K562 (cell line): Measurements from ENCODE around the gene SEMA5A. TPM values are rescaled to one million over a fixed set of nuclear protein-coding genes. Genes with fewer than 3 reads are reported as not detected.
A peak's percentile ranks its signal among the peaks of the same experiment; 100 is the strongest.

Source experiments
- ATAC-seq: fragments of 200-7000 bp; cut with Tn5 transposase; 3 replicates; pipeline ENCODE4 v1.9.1; 2020; ENCODE audit warnings: moderate library complexity
- BruUV-seq: library from RNA; stranded (reverse); fragments of 400-500 nt; replicated peaks from 2 replicates; lab custom pipeline; 2021; lab: Mats Ljungman, UMichigan
- CTCF ChIA-PET: fragments of 300-600 bp; formaldehyde crosslinking; extraction: SDS; loops from one replicate; lab custom pipeline; 2021; ENCODE audit warnings: low intra/inter-chr PET ratio; lab: Yijun Ruan, JAX
- POLR2A ChIA-PET: fragments of 300-600, 350-650 bp; sonication (Branson Sonifier 250); formaldehyde crosslinking; extraction: SDS; loops from one replicate; lab custom pipeline; 2021; ENCODE audit warnings: antibody characterized with exemption, inconsistent platforms; lab: Yijun Ruan, JAX
- DNase-seq, 4 experiments: peaks; one replicate each; pipeline versions ENCODE4 v3.0.0 to v3.0.0-alpha.2; 2011 to 2018; ENCODE audit warnings: low spot score in 3 of 4, mixed read lengths in 3 of 4; ENCODE audit errors: extremely low read depth in 1 of 4
- FAIRE-seq: peaks from 2 replicates; lab custom pipeline; 2011; peaks lifted over from hg19 to GRCh38; lab: Jason Lieb, UNC
- H2AFZ ChIP-seq: 2 replicates; pipeline ENCODE4 v1.6.0; 2011; ENCODE audit warnings: low read depth, low read length, control low read depth, inconsistent platforms
- H3K27ac ChIP-seq: fragments of 200-600 bp; 3 replicates; pipeline ENCODE4 v1.8.0; 2011; ENCODE audit warnings: low read depth, mild to moderate bottlenecking, control low read depth, inconsistent platforms, low read length, moderate library complexity, mixed read lengths; ENCODE audit errors: extremely low read depth
- H3K27me3 ChIP-seq, 2 experiments: fragments of 300-600 bp in 1 of 2; 2 replicates in 1 of 2; 3 replicates in 1 of 2; pipeline versions ENCODE4 v1.6.0 to v1.8.0; 2011; ENCODE audit warnings: inconsistent platforms in 2 of 2, low read length in 2 of 2, mild to moderate bottlenecking in 1 of 2, mixed read lengths in 1 of 2, moderate library complexity in 1 of 2; ENCODE audit not compliant: control insufficient read depth in 2 of 2, insufficient read depth in 2 of 2
- H3K36me3 ChIP-seq: fragments of 300-600 bp; 3 replicates; pipeline ENCODE4 v1.8.0; 2011; ENCODE audit warnings: mild to moderate bottlenecking, low read length, inconsistent platforms; ENCODE audit not compliant: control insufficient read depth, insufficient read depth
- H3K4me1 ChIP-seq, 2 experiments: fragments of 200-600 bp in 1 of 2; replicated peaks in 1 of 2; 2 replicates in 1 of 2; 3 replicates in 1 of 2; pipeline versions ENCODE4 v1.5.1 to v1.8.0; 2011; ENCODE audit warnings: inconsistent platforms in 2 of 2, low read length in 2 of 2, mild to moderate bottlenecking in 1 of 2, mixed read lengths in 1 of 2, moderate library complexity in 1 of 2; ENCODE audit not compliant: control insufficient read depth in 2 of 2, insufficient read depth in 2 of 2
- H3K4me2 ChIP-seq: 2 replicates; pipeline ENCODE4 v1.6.1; 2011; ENCODE audit warnings: low read length, control low read depth, inconsistent platforms, mixed read lengths; ENCODE audit not compliant: insufficient read depth
- H3K4me3 ChIP-seq: fragments of 200-600 bp; sonication (generic), shearing (Covaris generic); 2 replicates; pipeline ENCODE4 v1.5.1; 2016; ENCODE audit warnings: control low read depth, inconsistent platforms
- H3K79me2 ChIP-seq: fragments of 200-600 bp; 3 replicates; pipeline ENCODE4 v1.8.0; 2011; ENCODE audit warnings: low read length, inconsistent platforms; ENCODE audit not compliant: control insufficient read depth, insufficient read depth
- H3K9ac ChIP-seq, 2 experiments: 2 replicates each; pipeline versions ENCODE4 v1.6.0 to v1.6.1; 2011; ENCODE audit warnings: low read depth in 2 of 2, low read length in 2 of 2, control low read depth in 1 of 2, inconsistent platforms in 1 of 2, mild to moderate bottlenecking in 1 of 2, mixed read lengths in 1 of 2; ENCODE audit not compliant: insufficient read depth in 1 of 2
- H3K9me1 ChIP-seq: one replicate; pipeline ENCODE4 v1.6.0; 2011; ENCODE audit warnings: inconsistent platforms, mild to moderate bottlenecking, low read length, moderate library complexity; ENCODE audit not compliant: control insufficient read depth, insufficient read depth
- H3K9me3 ChIP-seq: replicated peaks from 2 replicates; pipeline ENCODE4 v1.5.1; 2011; ENCODE audit warnings: low read depth, low read length, inconsistent platforms; ENCODE audit not compliant: control insufficient read depth, insufficient read depth
- H4K20me1 ChIP-seq: replicated peaks from 2 replicates; pipeline ENCODE4 v1.6.1; 2011; ENCODE audit warnings: low read length, inconsistent platforms, mixed read lengths; ENCODE audit not compliant: control insufficient read depth, insufficient read depth
- C11orf30 ChIP-seq: fragments of 450-650 bp; IDR thresholded peaks from 2 replicates; pipeline ENCODE4 v1.6.1; 2016; ENCODE audit warnings: low read depth, mild to moderate bottlenecking
- HMG20B ChIP-seq: fragments of 250-450 bp; sonication (Bioruptor Pico); IDR thresholded peaks from 2 replicates; pipeline ENCODE4 v1.5.0; 2021; ENCODE audit warnings: mild to moderate bottlenecking
- LCOR ChIP-seq: sonication (generic); formaldehyde crosslinking; IDR thresholded peaks from 2 replicates; pipeline ENCODE4 v1.8.0; 2022; ENCODE audit warnings: mild to moderate bottlenecking, missing genetic modification reagents
- PPARD ChIP-seq: fragments of 250-450 bp; sonication (Bioruptor Pico); IDR thresholded peaks from 2 replicates; pipeline ENCODE4 v1.8.0; 2022; ENCODE audit warnings: inconsistent platforms, mild to moderate bottlenecking, moderate library complexity
- XRCC5 ChIP-seq: fragments of 200-400 bp; formaldehyde crosslinking; IDR thresholded peaks from 2 replicates; pipeline ENCODE4 v1.6.1; 2017; ENCODE audit warnings: low read depth, mild to moderate bottlenecking, low read length
- ZEB2 ChIP-seq: fragments of 450-650 bp; IDR thresholded peaks from 2 replicates; pipeline ENCODE4 v1.6.1; 2016
- ZKSCAN8 ChIP-seq: fragments of 200-800 bp; sonication (Bioruptor generic); IDR thresholded peaks from 2 replicates; pipeline ENCODE4 v1.6.1; 2016; ENCODE audit warnings: missing genetic modification characterization, missing compliant biosample characterization
- WGBS: fragments of 100-300 bp; shearing (Covaris generic); methylation state at CpG from one replicate; pipeline ENCODE4 v1.1.6; 2016; ENCODE audit warnings: low coverage, mixed read lengths; ENCODE audit not compliant: insufficient coverage; ENCODE audit errors: missing lambda C conversion rate; 5-methylcytosine and 5-hydroxymethylcytosine counted together
- in situ Hi-C: fragments of 300-500 bp; cut with MboI; formaldehyde crosslinking; loops from 4 replicates; pipeline ENCODE4 v1.15.0; 2018; ENCODE audit warnings: inconsistent platforms, mixed read lengths
- intact Hi-C: fragments of 100-400 bp; cut with micrococcal nuclease; formaldehyde crosslinking; loops from 2 replicates; pipeline ENCODE4 v1.14.2; 2022
- polyA plus RNA-seq, 8 experiments: library from polyadenylated mRNA; depleted of rRNA in 4 of 8; stranded (reverse) in 5 of 8; unstranded in 3 of 8; fragments of >200 nt; fragmentation: Nextera tagmentation in 2 of 8; fragmentation: Illumina TruSeq in 1 of 8; extraction: Ambion mirVana in 2 of 8; extraction: Trizol in 1 of 8; gene quantifications; 2 replicates each; pipeline versions ENCODE4 v1.2.1 to v1.2.3, GENCODE V29; 2011 to 2014; ENCODE audit warnings: inconsistent platforms in 1 of 8, missing spikeins in 1 of 8
- total RNA-seq, 7 experiments: library from RNA; depleted of rRNA in 6 of 7; stranded (reverse); fragments of >200 nt in 6 of 7; fragmentation: Illumina TruSeq in 2 of 7; extraction: Trizol in 2 of 7; gene quantifications; 2 replicates each; pipeline versions ENCODE4 v1.2.1 to v1.2.3, GENCODE V29; 2011 to 2021; ENCODE audit warnings: low replicate concordance in 1 of 7
- TF ChIP-seq, protein P1 (sequence below), 2 experiments: IDR thresholded peaks; 2 replicates each; pipeline ENCODE4 v1.6.1; 2011; ENCODE audit warnings: borderline replicate concordance in 1 of 2, control low read depth in 1 of 2, low read depth in 1 of 2, low read length in 1 of 2, mild to moderate bottlenecking in 1 of 2, mixed read lengths in 1 of 2, moderate library complexity in 1 of 2; ENCODE audit not compliant: insufficient read depth in 1 of 2, insufficient read length in 1 of 2, poor library complexity in 1 of 2, severe bottlenecking in 1 of 2; ENCODE audit errors: extremely low read depth in 1 of 2
- TF ChIP-seq, protein P2 (sequence below): IDR thresholded peaks from 2 replicates; pipeline ENCODE4 v1.6.1; 2011; ENCODE audit warnings: borderline replicate concordance, low read depth, mild to moderate bottlenecking, moderate library complexity, low read length; ENCODE audit not compliant: insufficient read depth, poor library complexity, severe bottlenecking

The SEMA5A gene
- total and polyA plus RNA-seq, 9 of the 15 experiments (the other 6 are each of a cell fraction or from before 2014, with no cell fraction given): 0.02 TPM; not detected in 8

DNA sequence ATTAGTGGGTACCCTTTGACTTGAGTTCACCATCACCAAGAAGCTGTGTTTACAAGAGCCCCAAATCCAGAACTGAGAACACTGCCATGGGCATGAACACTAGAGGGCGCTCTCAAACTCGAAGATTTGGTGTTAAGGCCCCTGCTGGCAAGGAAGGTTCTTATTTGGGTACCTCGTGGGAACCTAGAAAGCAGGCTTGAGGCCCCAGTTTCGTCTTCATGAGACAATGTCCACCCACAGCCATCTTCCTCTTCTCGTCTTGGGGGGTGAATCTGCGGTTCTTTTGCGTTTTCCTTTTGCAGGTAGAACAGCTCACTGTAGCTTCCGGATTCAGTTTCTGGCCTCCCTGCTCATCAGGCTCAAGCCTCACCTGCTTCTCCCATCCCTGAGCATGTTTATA lies 184.0 kb downstream of the SEMA5A start (continued):
- TF ChIP-seq LCOR (CRISPR knock-in tag): no peak
- 0 out of 2 replicates have a peak, but pooled peaks have one; percentile 28 for TF ChIP-seq XRCC5
- no peak for TF ChIP-seq C11orf30
- TF ChIP-seq ZEB2: no peak
- TF ChIP-seq, protein P1, sequence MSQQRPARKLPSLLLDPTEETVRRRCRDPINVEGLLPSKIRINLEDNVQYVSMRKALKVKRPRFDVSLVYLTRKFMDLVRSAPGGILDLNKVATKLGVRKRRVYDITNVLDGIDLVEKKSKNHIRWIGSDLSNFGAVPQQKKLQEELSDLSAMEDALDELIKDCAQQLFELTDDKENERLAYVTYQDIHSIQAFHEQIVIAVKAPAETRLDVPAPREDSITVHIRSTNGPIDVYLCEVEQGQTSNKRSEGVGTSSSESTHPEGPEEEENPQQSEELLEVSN (IDR thresholded peaks at IDR 0.05; ENCODE audit: borderline replicate concordance in 1 of 2, extremely low read depth in 1 of 2, insufficient read depth in 1 of 2, insufficient read length in 1 of 2, low read depth in 1 of 2, low read length in 1 of 2, poor library complexity in 1 of 2, severe bottlenecking in 1 of 2): peak in 1 of 2 experiments; percentile 15
- no peak for TF ChIP-seq HMG20B (CRISPR knock-in tag)

GRCh38 chr5:9358961-9359685 lies 186.8 kb downstream of the SEMA5A start:
- 0% methylated on average over 2 of the region's 2 CpGs for WGBS
- FAIRE-seq: no peak

More at GRCh38 chr5:9358961-9359685, 186.8 kb downstream of the SEMA5A start:
- no TSS peak for BruUV-seq
- Histone ChIP-seq H3K27me3 (no peaks in the 10 kb centered on the region; a peak in 1 of 5 replicates), H3K36me3 (no peaks in the 10 kb centered on the region), H4K20me1 (no peaks in the 10 kb centered on the region), H2AFZ (no peak overlapping the region), H3K79me2 (no peaks in the 10 kb centered on the region), H3K4me3 (no peak overlapping the region), H3K9me3 (no peaks in the 10 kb centered on the region), H3K27ac (no peak overlapping the region), H3K9ac (no peak overlapping the region), H3K9me1 (no peaks in the 10 kb centered on the region), H3K4me2 (no peak overlapping the region), H3K4me1 (no peaks in the 10 kb centered on the region)
- TF ChIP-seq ZKSCAN8 (CRISPR knock-in tag) (no peak), PPARD (CRISPR knock-in tag) (no peak)
- TF ChIP-seq, protein P2, sequence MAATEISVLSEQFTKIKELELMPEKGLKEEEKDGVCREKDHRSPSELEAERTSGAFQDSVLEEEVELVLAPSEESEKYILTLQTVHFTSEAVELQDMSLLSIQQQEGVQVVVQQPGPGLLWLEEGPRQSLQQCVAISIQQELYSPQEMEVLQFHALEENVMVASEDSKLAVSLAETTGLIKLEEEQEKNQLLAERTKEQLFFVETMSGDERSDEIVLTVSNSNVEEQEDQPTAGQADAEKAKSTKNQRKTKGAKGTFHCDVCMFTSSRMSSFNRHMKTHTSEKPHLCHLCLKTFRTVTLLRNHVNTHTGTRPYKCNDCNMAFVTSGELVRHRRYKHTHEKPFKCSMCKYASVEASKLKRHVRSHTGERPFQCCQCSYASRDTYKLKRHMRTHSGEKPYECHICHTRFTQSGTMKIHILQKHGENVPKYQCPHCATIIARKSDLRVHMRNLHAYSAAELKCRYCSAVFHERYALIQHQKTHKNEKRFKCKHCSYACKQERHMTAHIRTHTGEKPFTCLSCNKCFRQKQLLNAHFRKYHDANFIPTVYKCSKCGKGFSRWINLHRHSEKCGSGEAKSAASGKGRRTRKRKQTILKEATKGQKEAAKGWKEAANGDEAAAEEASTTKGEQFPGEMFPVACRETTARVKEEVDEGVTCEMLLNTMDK: no peak
- intact Hi-C loops (no loop called here), in situ Hi-C loops (no loop called here)
- DNase-seq: no peak
- ChIA-PET POLR2A (no interaction called here), CTCF (no interaction called here)
- no peak for ATAC-seq
